ENCODE results near the gene RELT. TPM values are rescaled to one million over a fixed set of nuclear protein-coding genes. Genes with fewer than 3 reads are reported as not detected.

Gene RELT
- total RNA-seq, 5 donors from 2014 or later (not counting 1 experiment from before 2014, with no cell fraction given), result 15.6 to 113 (median 19.9) TPM

DNA sequence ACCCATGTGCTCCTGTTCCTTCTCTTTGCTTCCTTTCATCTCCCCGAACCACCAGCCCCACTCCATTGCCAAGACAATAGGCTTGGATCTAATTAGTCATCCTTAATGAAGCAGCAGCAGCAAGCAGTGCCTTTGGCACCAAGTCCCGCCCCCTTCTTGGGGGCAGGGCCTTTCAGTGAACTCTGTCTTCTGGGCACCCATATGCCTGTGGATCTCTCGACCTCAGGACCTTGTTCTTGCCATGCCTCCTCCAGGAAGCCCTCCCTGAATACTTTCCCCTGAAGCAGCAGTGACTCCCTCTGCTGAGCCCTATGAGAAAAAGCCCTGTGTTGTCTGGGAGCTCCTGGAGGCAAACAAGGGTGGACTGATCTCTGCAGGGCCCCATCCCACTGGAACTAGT lies 36.0 kb upstream of the RELT start:
- peaks cover 0 to 16% of the 10 kb centered on the region in 2 experiments for H3K27me3 ChIP-seq (replicated peaks in 1 of 2; ENCODE audit: control insufficient read depth in 2 of 2, extremely low read depth in 1 of 2, insufficient read depth in 2 of 2, low read length in 1 of 2)
- no peaks in the 10 kb centered on the region for H3K9me3 Mint-ChIP-seq
- H3K9me3 ChIP-seq, result no peaks in the 10 kb centered on the region
- CTCF ChIA-PET, result no interaction called here
- DNase-seq (no peak), ATAC-seq (replicated peaks in 1 of 4) (no peak)
- H3K4me3 ChIP-seq (ENCODE audit: control insufficient read depth in 1 of 2, extremely low read depth in 1 of 2, low read length in 1 of 2), result no peak overlapping the region
- no peak overlapping the region for H3K27ac ChIP-seq (ENCODE audit: low read length)
- POLR2A ChIA-PET, result no interaction called here
- peaks cover 0 to 9% of the 10 kb centered on the region in 2 donors for H3K27me3 Mint-ChIP-seq
- no peak overlapping the region for H3K27ac Mint-ChIP-seq
- H3K4me3 Mint-ChIP-seq, result no peak overlapping the region
- H3K36me3 Mint-ChIP-seq, result no peaks in the 10 kb centered on the region
- 58% methylated on average over 3 of the region's 3 CpGs for WGBS (ENCODE audit: insufficient coverage)
- no peaks in the 10 kb centered on the region for H3K36me3 ChIP-seq (ENCODE audit: control insufficient read depth in 2 of 2, extremely low read depth in 1 of 2, insufficient read depth in 1 of 2, low read length in 1 of 2)
- H3K4me1 ChIP-seq (ENCODE audit: control insufficient read depth in 1 of 2, extremely low read depth in 1 of 2, insufficient read depth in 2 of 2, low read length in 2 of 2), result no peaks in the 10 kb centered on the region
- no peaks in the 10 kb centered on the region for H3K4me1 Mint-ChIP-seq

GRCh38 chr11:73342633-73343032 lies 33.6 kb upstream of the RELT start:
- no peaks in the 10 kb centered on the region for H3K4me1 ChIP-seq (ENCODE audit: control insufficient read depth in 1 of 2, extremely low read depth in 1 of 2, insufficient read depth in 2 of 2, low read length in 2 of 2)
- DNase-seq (no peak), ATAC-seq (replicated peaks in 1 of 4) (no peak)
- H3K9me3 ChIP-seq, result no peaks in the 10 kb centered on the region
- no peaks in the 10 kb centered on the region for H3K4me1 Mint-ChIP-seq
- no peaks in the 10 kb centered on the region for H3K36me3 Mint-ChIP-seq
- WGBS (ENCODE audit: insufficient coverage), result 97% methylated on average over 37 of the region's 54 CpGs
- ChIA-PET CTCF (no interaction called here), POLR2A (no interaction called here)
- H3K4me3 ChIP-seq (ENCODE audit: control insufficient read depth in 1 of 2, extremely low read depth in 1 of 2, low read length in 1 of 2), result no peak overlapping the region
- no peak overlapping the region for H3K4me3 Mint-ChIP-seq
- no peaks in the 10 kb centered on the region for H3K9me3 Mint-ChIP-seq
- peaks cover 0 to 20% of the 10 kb centered on the region in 2 experiments for H3K27me3 ChIP-seq (replicated peaks in 1 of 2; ENCODE audit: control insufficient read depth in 2 of 2, extremely low read depth in 1 of 2, insufficient read depth in 2 of 2, low read length in 1 of 2)
- no peaks in the 10 kb centered on the region for H3K36me3 ChIP-seq (ENCODE audit: control insufficient read depth in 2 of 2, extremely low read depth in 1 of 2, insufficient read depth in 1 of 2, low read length in 1 of 2)
- H3K27me3 Mint-ChIP-seq, result peaks cover 3 to 8% of the 10 kb centered on the region in 2 donors
- no peak overlapping the region for H3K27ac ChIP-seq (ENCODE audit: low read length)
- H3K27ac Mint-ChIP-seq, result no peak overlapping the region

DNA sequence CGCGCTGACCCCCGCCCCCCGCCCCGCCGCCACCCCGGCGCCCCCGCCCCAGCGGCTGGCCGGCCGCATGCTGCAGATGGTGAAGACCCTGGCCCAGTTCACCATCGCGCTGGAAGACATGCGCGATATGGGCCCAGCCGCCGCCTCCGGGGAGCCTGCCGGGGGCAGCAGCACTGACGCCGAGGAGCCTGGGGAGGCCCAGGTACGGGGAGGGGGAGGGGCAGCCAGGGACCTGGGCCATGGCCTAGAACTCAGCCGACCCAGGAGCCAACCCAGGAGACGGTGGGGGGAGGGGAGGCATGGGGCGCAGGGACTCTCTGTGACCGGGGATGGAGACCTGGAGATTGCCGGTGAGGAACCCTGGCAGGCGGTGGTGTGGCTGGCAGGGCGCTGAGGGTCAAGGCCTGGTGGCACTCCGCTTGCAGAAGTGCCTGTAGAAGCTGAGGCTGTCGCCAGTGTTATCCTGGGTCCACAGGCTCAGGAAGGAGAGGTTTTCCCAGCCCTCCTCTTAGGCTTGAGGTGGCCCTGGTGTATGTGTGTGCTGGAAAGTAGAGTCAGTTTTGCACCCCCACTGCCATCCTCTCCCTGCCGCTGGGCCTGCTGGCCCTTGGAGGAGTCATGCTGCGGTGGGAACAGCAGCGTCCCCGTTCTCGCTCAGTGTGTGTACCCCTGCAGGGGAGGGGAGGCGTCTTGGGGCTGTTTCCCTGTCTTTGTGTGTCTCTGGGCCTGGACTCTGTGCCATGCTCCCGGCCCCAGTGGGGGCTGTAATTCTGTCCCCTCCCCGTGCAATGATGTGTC lies 32.9 kb upstream of the RELT start:
- H3K27ac ChIP-seq (ENCODE audit: low read length), result no peak overlapping the region

DNA sequence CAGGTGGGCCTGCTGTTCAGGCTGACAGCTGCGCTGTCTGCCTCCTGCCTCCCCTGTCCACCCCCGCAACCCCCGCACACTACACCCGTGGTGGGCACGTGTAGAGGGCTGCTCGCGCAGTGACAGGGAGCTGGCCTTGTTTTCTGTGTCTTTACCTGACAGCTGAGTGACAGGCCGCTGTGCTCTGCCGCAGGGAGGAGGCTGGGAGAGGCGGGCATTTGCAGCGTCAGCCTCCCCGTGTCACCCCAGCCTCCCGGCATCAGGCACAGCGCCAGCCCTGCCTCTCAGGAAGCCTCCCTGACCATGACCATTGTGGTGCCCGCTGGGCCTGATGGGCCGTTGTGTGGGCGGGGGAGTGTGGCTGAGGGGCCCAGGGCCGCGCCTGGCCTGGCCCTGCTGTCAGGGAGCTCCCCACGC lies 32.0 kb upstream of the RELT start:
- Mint-ChIP-seq H3K4me1 (no peaks in the 10 kb centered on the region), H3K36me3 (no peaks in the 10 kb centered on the region), H3K4me3 (no peak overlapping the region), H3K27ac (no peak overlapping the region), H3K27me3 (peaks cover 4 to 8% of the 10 kb centered on the region in 2 donors), H3K9me3 (no peaks in the 10 kb centered on the region)
- H3K4me3 ChIP-seq (ENCODE audit: control insufficient read depth in 1 of 2, extremely low read depth in 1 of 2, low read length in 1 of 2), result no peak overlapping the region
- no peak overlapping the region for H3K27ac ChIP-seq (ENCODE audit: low read length)
- WGBS (ENCODE audit: insufficient coverage), result 74% methylated on average over 13 of the region's 20 CpGs
- POLR2A ChIA-PET, result no interaction called here
- DNase-seq (no peak), ATAC-seq (replicated peaks in 1 of 4) (no peak)
- H3K4me1 ChIP-seq (ENCODE audit: control insufficient read depth in 1 of 2, extremely low read depth in 1 of 2, insufficient read depth in 2 of 2, low read length in 2 of 2), result no peaks in the 10 kb centered on the region
- CTCF ChIA-PET, result no interaction called here
- H3K9me3 ChIP-seq, result no peaks in the 10 kb centered on the region
- H3K36me3 ChIP-seq (ENCODE audit: control insufficient read depth in 2 of 2, extremely low read depth in 1 of 2, insufficient read depth in 1 of 2, low read length in 1 of 2), result no peaks in the 10 kb centered on the region
- H3K27me3 ChIP-seq (replicated peaks in 1 of 2; ENCODE audit: control insufficient read depth in 2 of 2, extremely low read depth in 1 of 2, insufficient read depth in 2 of 2, low read length in 1 of 2), result peaks cover 0 to 28% of the 10 kb centered on the region in 2 experiments

More for the DNA sequence above, 32.9 kb upstream of the RELT start:
- Mint-ChIP-seq H3K4me1 (no peaks in the 10 kb centered on the region), H3K4me3 (no peak overlapping the region), H3K27me3 (peaks cover 4 to 8% of the 10 kb centered on the region in 2 donors), H3K9me3 (no peaks in the 10 kb centered on the region), H3K27ac (no peak overlapping the region), H3K36me3 (no peaks in the 10 kb centered on the region)
- DNase-seq, result no peak
- Histone ChIP-seq H3K4me1 (ENCODE audit: control insufficient read depth in 1 of 2, extremely low read depth in 1 of 2, insufficient read depth in 2 of 2, low read length in 2 of 2) (no peaks in the 10 kb centered on the region), H3K9me3 (no peaks in the 10 kb centered on the region), H3K36me3 (ENCODE audit: control insufficient read depth in 2 of 2, extremely low read depth in 1 of 2, insufficient read depth in 1 of 2, low read length in 1 of 2) (no peaks in the 10 kb centered on the region), H3K4me3 (ENCODE audit: control insufficient read depth in 1 of 2, extremely low read depth in 1 of 2, low read length in 1 of 2) (no peak overlapping the region), H3K27me3 (replicated peaks in 1 of 2; ENCODE audit: control insufficient read depth in 2 of 2, extremely low read depth in 1 of 2, insufficient read depth in 2 of 2, low read length in 1 of 2) (peaks cover 0 to 22% of the 10 kb centered on the region in 2 experiments)
- ChIA-PET POLR2A (no interaction called here), CTCF (no interaction called here)
- 86% methylated on average over 22 of the region's 40 CpGs for WGBS (ENCODE audit: insufficient coverage)
- no peak for ATAC-seq (replicated peaks in 1 of 4)

DNA sequence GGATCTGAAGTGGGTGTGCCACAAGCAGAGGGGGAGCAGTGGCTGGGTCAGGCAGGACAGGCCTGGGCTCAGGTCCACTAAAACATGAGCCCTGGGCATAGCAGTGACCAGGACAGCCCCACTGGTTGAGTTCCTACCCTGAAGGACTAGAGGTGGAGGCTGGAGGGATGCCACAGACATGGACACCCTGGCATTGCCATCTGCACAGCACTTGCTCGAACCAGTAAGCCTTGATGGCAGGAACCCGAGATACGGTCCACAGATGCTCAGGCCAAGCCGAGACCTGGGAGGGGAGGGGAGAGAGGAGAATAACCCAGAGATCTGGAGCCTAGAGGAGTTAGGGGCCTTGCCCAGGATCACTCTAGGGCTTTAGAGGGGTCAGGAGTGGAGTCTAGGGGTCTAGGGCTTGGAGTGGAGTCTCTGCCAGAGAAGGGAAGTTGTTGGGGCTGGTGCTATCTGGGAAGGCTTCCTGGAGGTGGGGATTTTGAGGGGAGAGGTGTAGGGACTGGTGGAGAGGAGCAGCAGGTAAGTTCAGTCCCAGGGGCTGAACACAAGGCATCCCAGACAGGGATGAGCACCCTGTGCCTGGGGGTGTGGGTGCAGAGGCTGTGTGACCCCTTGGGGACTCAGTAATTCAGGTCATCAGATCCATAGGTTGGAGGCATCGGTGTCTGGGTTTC lies 30.6 kb upstream of the RELT start:
- Mint-ChIP-seq H3K4me3 (no peak overlapping the region), H3K27ac (no peak overlapping the region), H3K27me3 (peaks cover 4 to 8% of the 10 kb centered on the region in 2 donors), H3K9me3 (no peaks in the 10 kb centered on the region), H3K36me3 (no peaks in the 10 kb centered on the region), H3K4me1 (no peaks in the 10 kb centered on the region)
- H3K27ac ChIP-seq (ENCODE audit: low read length), result no peak overlapping the region
- DNase-seq, result no peak
- ChIA-PET CTCF (interaction anchor here in 1 of 2 donors (1.2 kb wide), 1 partner anchor 10 kb away, joined by 3 read pairs; no protein-coding TSS in a partner anchor), POLR2A (no interaction called here)
- no peak overlapping the region for H3K4me3 ChIP-seq (ENCODE audit: control insufficient read depth in 1 of 2, extremely low read depth in 1 of 2, low read length in 1 of 2)
- H3K9me3 ChIP-seq, result no peaks in the 10 kb centered on the region
- H3K27me3 ChIP-seq (replicated peaks in 1 of 2; ENCODE audit: control insufficient read depth in 2 of 2, extremely low read depth in 1 of 2, insufficient read depth in 2 of 2, low read length in 1 of 2), result peaks cover 0 to 28% of the 10 kb centered on the region in 2 experiments
- no peaks in the 10 kb centered on the region for H3K36me3 ChIP-seq (ENCODE audit: control insufficient read depth in 2 of 2, extremely low read depth in 1 of 2, insufficient read depth in 1 of 2, low read length in 1 of 2)
- no peaks in the 10 kb centered on the region for H3K4me1 ChIP-seq (ENCODE audit: control insufficient read depth in 1 of 2, extremely low read depth in 1 of 2, insufficient read depth in 2 of 2, low read length in 2 of 2)
- no peak for ATAC-seq (replicated peaks in 1 of 4)
- 68% methylated on average over 4 of the region's 5 CpGs for WGBS (ENCODE audit: insufficient coverage)

- ChIA-PET POLR2A (no interaction called here), CTCF (interaction anchor here in 1 of 2 donors (0.6 kb wide), 1 partner anchor 262 kb away, joined by 3 read pairs; no protein-coding TSS in a partner anchor)
- Mint-ChIP-seq H3K27me3 (peaks cover 4 to 8% of the 10 kb centered on the region in 2 donors), H3K9me3 (no peaks in the 10 kb centered on the region), H3K4me1 (peaks cover 2 to 3% (median 2%) of the 10 kb centered on the region in 3 donors), H3K4me3 (no peak overlapping the region), H3K36me3 (no peaks in the 10 kb centered on the region), H3K27ac (no peak overlapping the region)
- DNase-seq (no peak), ATAC-seq (replicated peaks in 1 of 4) (no peak)
- WGBS (ENCODE audit: insufficient coverage), result 76% methylated on average over 8 of the region's 10 CpGs
- Histone ChIP-seq H3K4me1 (ENCODE audit: control insufficient read depth in 1 of 2, extremely low read depth in 1 of 2, insufficient read depth in 2 of 2, low read length in 2 of 2) (peaks cover 0 to 2% of the 10 kb centered on the region in 2 experiments), H3K9me3 (no peaks in the 10 kb centered on the region), H3K36me3 (ENCODE audit: control insufficient read depth in 2 of 2, extremely low read depth in 1 of 2, insufficient read depth in 1 of 2, low read length in 1 of 2) (no peaks in the 10 kb centered on the region), H3K4me3 (ENCODE audit: control insufficient read depth in 1 of 2, extremely low read depth in 1 of 2, low read length in 1 of 2) (no peak overlapping the region), H3K27me3 (replicated peaks in 1 of 2; ENCODE audit: control insufficient read depth in 2 of 2, extremely low read depth in 1 of 2, insufficient read depth in 2 of 2, low read length in 1 of 2) (peaks cover 0 to 32% of the 10 kb centered on the region in 2 experiments), H3K27ac (ENCODE audit: low read length) (no peak overlapping the region)
These were observed 29.8 kb upstream of the RELT start for GRCh38 chr11:73346186-73346935.

All from T-cell (primary cell).